K562 (cell line): ENCODE data around the gene SPAG9. TPM values are rescaled to one million over a fixed set of nuclear protein-coding genes. Genes with fewer than 3 reads are reported as not detected.
A peak's percentile ranks its signal among the peaks of the same experiment; 100 is the strongest.

Source experiments
- BRCA1 ChIP-seq, 2 experiments: fragments of 450-650 bp in 1 of 2; sonication (generic) in 1 of 2; formaldehyde crosslinking in 1 of 2; IDR thresholded peaks; 2 replicates each; pipeline versions ENCODE4 v1.5.0 to v1.6.1; 2017 to 2020; ENCODE audit warnings: mild to moderate bottlenecking in 1 of 2, missing genetic modification reagents in 1 of 2
- ERF ChIP-seq: fragments of 450-650 bp; formaldehyde crosslinking; IDR thresholded peaks from 2 replicates; pipeline ENCODE4 v1.4.0; 2020; ENCODE audit warnings: mild to moderate bottlenecking, mixed read lengths
- MBD2 ChIP-seq: sonication (generic); IDR thresholded peaks from 2 replicates; pipeline ENCODE4 v1.6.1; 2016; ENCODE audit warnings: low read depth, borderline replicate concordance
- NELFE ChIP-seq: IDR thresholded peaks from 2 replicates; pipeline ENCODE4 v1.6.1; 2011; ENCODE audit warnings: mild to moderate bottlenecking; ENCODE audit not compliant: insufficient read depth, insufficient read length
- NR2C2 ChIP-seq, 2 experiments: fragments of 200-800 bp in 1 of 2; sonication (Bioruptor generic) in 1 of 2; sonication (generic) in 1 of 2; formaldehyde crosslinking in 1 of 2; IDR thresholded peaks; 2 replicates each; pipeline versions ENCODE4 v1.6.1 to v1.8.0; 2016 to 2022; ENCODE audit warnings: mild to moderate bottlenecking in 1 of 2, missing compliant biosample characterization in 1 of 2, missing genetic modification characterization in 1 of 2, missing genetic modification reagents in 1 of 2
- NUFIP1 ChIP-seq: fragments of 450-650 bp; IDR thresholded peaks from 2 replicates; pipeline ENCODE4 v1.6.1; 2018; ENCODE audit not compliant: partially characterized antibody
- PREB ChIP-seq: sonication (generic); formaldehyde crosslinking; IDR thresholded peaks from 2 replicates; pipeline ENCODE4 v1.8.1; 2023; ENCODE audit warnings: mild to moderate bottlenecking, missing genetic modification reagents
- RFX7 ChIP-seq: fragments of 250-450 bp; sonication (Bioruptor Pico); IDR thresholded peaks from 2 replicates; pipeline ENCODE4 v1.5.1; 2021; ENCODE audit warnings: mild to moderate bottlenecking
- SRF ChIP-seq, 2 experiments: fragments of 250-450, 450-650 bp in 1 of 2; sonication (Bioruptor Pico) in 1 of 2; sonication (generic) in 1 of 2; formaldehyde crosslinking; IDR thresholded peaks; 2 replicates each; pipeline versions ENCODE4 v1.5.0 to v1.5.1; 2020 to 2022; ENCODE audit warnings: mild to moderate bottlenecking in 1 of 2, missing genetic modification reagents in 1 of 2
- THRB ChIP-seq: fragments of 450-650 bp; formaldehyde crosslinking; conservative IDR thresholded peaks from 2 replicates; pipeline ENCODE4 v1.4.0; 2022; ENCODE audit warnings: mild to moderate bottlenecking, missing genetic modification characterization
- XRCC5 ChIP-seq: fragments of 200-400 bp; formaldehyde crosslinking; IDR thresholded peaks from 2 replicates; pipeline ENCODE4 v1.6.1; 2017; ENCODE audit warnings: low read depth, mild to moderate bottlenecking, low read length
- ZBTB40 ChIP-seq, 2 experiments: fragments of 450-650 bp in 1 of 2; sonication (generic) in 1 of 2; formaldehyde crosslinking in 1 of 2; IDR thresholded peaks; 2 replicates each; pipeline versions ENCODE4 v1.7.1 to v1.9.0; 2016 to 2022; ENCODE audit warnings: inconsistent platforms in 1 of 2, mild to moderate bottlenecking in 1 of 2, missing genetic modification reagents in 1 of 2
- ZFX ChIP-seq: sonication (generic); formaldehyde crosslinking; IDR thresholded peaks from 2 replicates; pipeline ENCODE4 v1.8.0; 2022; ENCODE audit warnings: mild to moderate bottlenecking, missing genetic modification reagents, moderate library complexity
- ZNF121 ChIP-seq: sonication (generic); formaldehyde crosslinking; conservative IDR thresholded peaks from 2 replicates; pipeline ENCODE4 v1.8.0; 2022; ENCODE audit warnings: missing genetic modification reagents
- ZNF175 ChIP-seq: fragments of 200-800 bp; sonication (Bioruptor generic); IDR thresholded peaks from 2 replicates; pipeline ENCODE4 v1.6.1; 2016; ENCODE audit warnings: low read depth, mild to moderate bottlenecking, missing genetic modification characterization, missing compliant biosample characterization
- polyA plus RNA-seq, 8 experiments: library from polyadenylated mRNA; depleted of rRNA in 4 of 8; stranded (reverse) in 5 of 8; unstranded in 3 of 8; fragments of >200 nt; fragmentation: Nextera tagmentation in 2 of 8; fragmentation: Illumina TruSeq in 1 of 8; extraction: Ambion mirVana in 2 of 8; extraction: Trizol in 1 of 8; gene quantifications; 2 replicates each; pipeline versions ENCODE4 v1.2.1 to v1.2.3, GENCODE V29; 2011 to 2014; ENCODE audit warnings: inconsistent platforms in 1 of 8, missing spikeins in 1 of 8
- total RNA-seq, 7 experiments: library from RNA; depleted of rRNA in 6 of 7; stranded (reverse); fragments of >200 nt in 6 of 7; fragmentation: Illumina TruSeq in 2 of 7; extraction: Trizol in 2 of 7; gene quantifications; 2 replicates each; pipeline versions ENCODE4 v1.2.1 to v1.2.3, GENCODE V29; 2011 to 2021; ENCODE audit warnings: low replicate concordance in 1 of 7

Gene SPAG9
- total and polyA plus RNA-seq, 9 of the 15 experiments (the other 6 are each of a cell fraction or from before 2014, with no cell fraction given), result 12.2 to 99.2 (median 58.2) TPM

- TF ChIP-seq ZBTB40 (IDR thresholded peaks at IDR 0.05) (no peak), ZBTB40 (CRISPR knock-in tag; IDR thresholded peaks at IDR 0.05) (no peak), ZNF175 (no peak), ZNF121 (CRISPR knock-in tag) (no peak), THRB (CRISPR knock-in tag) (no peak), BRCA1 (IDR thresholded peaks at IDR 0.05) (no peak), BRCA1 (CRISPR knock-in tag; IDR thresholded peaks at IDR 0.05) (no peak), SRF (CRISPR knock-in tag; IDR thresholded peaks at IDR 0.05) (no peak; a peak in 1 of 4 replicates), XRCC5 (no peak), PREB (CRISPR knock-in tag) (no peak), NR2C2 (CRISPR knock-in tag; IDR thresholded peaks at IDR 0.05) (no peak), NR2C2 (tag; IDR thresholded peaks at IDR 0.05) (peak; percentile 96), ERF (peak; percentile 84), MBD2 (peak; percentile 68; the same call in 1 of the 2 replicates), NELFE (no peak), ZFX (CRISPR knock-in tag) (peak; percentile 89), NUFIP1 (no peak), RFX7 (CRISPR knock-in tag) (no peak)
Observed at GRCh38 chr17:50944054-50944901, 176.4 kb downstream of the SPAG9 start (continued).
